GM23338 (cell line): ENCODE results near the gene MYT1.

Experiments used
- ETS1 ChIP-seq: IDR thresholded peaks from 2 replicates; pipeline ENCODE4 v1.6.1; 2016; ENCODE audit warnings: antibody characterized with exemption
- EZH2 ChIP-seq: fragments of 200-600 bp; sonication (generic); IDR thresholded peaks from one replicate; pipeline ENCODE4 v1.8.0; 2017; ENCODE audit warnings: antibody characterized with exemption, mild to moderate bottlenecking, low read depth; ENCODE audit not compliant: unreplicated experiment
- POLR2AphosphoS5 ChIP-seq: IDR thresholded peaks from 2 replicates; pipeline ENCODE4 v1.6.1; 2016; ENCODE audit warnings: antibody characterized with exemption, low read depth
- TF ChIP-seq, protein P1 (sequence below), 2 experiments: fragments of 200-600 bp in 1 of 2; sonication (generic) in 1 of 2; conservative IDR thresholded peaks; 2 replicates each; pipeline versions ENCODE4 v1.5.1 to v1.6.1; 2016 to 2017; ENCODE audit warnings: antibody characterized with exemption in 2 of 2, low read depth in 2 of 2, mild to moderate bottlenecking in 2 of 2, moderate library complexity in 1 of 2
- TF ChIP-seq, protein P2 (sequence below): IDR thresholded peaks from one replicate; pipeline ENCODE4 v1.6.1; 2018; ENCODE audit warnings: antibody characterized with exemption; ENCODE audit not compliant: unreplicated experiment

- TF ChIP-seq, protein P1, sequence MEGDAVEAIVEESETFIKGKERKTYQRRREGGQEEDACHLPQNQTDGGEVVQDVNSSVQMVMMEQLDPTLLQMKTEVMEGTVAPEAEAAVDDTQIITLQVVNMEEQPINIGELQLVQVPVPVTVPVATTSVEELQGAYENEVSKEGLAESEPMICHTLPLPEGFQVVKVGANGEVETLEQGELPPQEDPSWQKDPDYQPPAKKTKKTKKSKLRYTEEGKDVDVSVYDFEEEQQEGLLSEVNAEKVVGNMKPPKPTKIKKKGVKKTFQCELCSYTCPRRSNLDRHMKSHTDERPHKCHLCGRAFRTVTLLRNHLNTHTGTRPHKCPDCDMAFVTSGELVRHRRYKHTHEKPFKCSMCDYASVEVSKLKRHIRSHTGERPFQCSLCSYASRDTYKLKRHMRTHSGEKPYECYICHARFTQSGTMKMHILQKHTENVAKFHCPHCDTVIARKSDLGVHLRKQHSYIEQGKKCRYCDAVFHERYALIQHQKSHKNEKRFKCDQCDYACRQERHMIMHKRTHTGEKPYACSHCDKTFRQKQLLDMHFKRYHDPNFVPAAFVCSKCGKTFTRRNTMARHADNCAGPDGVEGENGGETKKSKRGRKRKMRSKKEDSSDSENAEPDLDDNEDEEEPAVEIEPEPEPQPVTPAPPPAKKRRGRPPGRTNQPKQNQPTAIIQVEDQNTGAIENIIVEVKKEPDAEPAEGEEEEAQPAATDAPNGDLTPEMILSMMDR (conservative IDR thresholded peaks at IDR 0.05; ENCODE audit: low read depth in 2 of 2) = no peak
- TF ChIP-seq POLR2AphosphoS5 (no peak), ETS1 (no peak), EZH2 (no peak)
- TF ChIP-seq, protein P2, sequence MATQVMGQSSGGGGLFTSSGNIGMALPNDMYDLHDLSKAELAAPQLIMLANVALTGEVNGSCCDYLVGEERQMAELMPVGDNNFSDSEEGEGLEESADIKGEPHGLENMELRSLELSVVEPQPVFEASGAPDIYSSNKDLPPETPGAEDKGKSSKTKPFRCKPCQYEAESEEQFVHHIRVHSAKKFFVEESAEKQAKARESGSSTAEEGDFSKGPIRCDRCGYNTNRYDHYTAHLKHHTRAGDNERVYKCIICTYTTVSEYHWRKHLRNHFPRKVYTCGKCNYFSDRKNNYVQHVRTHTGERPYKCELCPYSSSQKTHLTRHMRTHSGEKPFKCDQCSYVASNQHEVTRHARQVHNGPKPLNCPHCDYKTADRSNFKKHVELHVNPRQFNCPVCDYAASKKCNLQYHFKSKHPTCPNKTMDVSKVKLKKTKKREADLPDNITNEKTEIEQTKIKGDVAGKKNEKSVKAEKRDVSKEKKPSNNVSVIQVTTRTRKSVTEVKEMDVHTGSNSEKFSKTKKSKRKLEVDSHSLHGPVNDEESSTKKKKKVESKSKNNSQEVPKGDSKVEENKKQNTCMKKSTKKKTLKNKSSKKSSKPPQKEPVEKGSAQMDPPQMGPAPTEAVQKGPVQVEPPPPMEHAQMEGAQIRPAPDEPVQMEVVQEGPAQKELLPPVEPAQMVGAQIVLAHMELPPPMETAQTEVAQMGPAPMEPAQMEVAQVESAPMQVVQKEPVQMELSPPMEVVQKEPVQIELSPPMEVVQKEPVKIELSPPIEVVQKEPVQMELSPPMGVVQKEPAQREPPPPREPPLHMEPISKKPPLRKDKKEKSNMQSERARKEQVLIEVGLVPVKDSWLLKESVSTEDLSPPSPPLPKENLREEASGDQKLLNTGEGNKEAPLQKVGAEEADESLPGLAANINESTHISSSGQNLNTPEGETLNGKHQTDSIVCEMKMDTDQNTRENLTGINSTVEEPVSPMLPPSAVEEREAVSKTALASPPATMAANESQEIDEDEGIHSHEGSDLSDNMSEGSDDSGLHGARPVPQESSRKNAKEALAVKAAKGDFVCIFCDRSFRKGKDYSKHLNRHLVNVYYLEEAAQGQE = no peak
Measured at GRCh38 chr20:64256282-64256935, 92.2 kb downstream of the MYT1 start.
